HepG2 (cell line): ENCODE results near the gene CYTH1. TPM values are rescaled to one million over a fixed set of nuclear protein-coding genes. Genes with fewer than 3 reads are reported as not detected.

Source experiments
- AHR ChIP-seq: IDR thresholded peaks from 2 replicates; pipeline ENCODE4 v1.6.1; 2018; ENCODE audit warnings: missing genetic modification reagents, missing compliant biosample characterization
- ARID3A ChIP-seq: IDR thresholded peaks from 2 replicates; pipeline ENCODE4 v1.6.1; 2012; ENCODE audit warnings: low read depth, low read length, improper control_type of control experiment
- ARID4A ChIP-seq: sonication (generic); formaldehyde crosslinking; IDR thresholded peaks from 2 replicates; pipeline ENCODE4 v1.5.0; 2020; ENCODE audit warnings: mild to moderate bottlenecking, missing genetic modification reagents, borderline replicate concordance
- CBX5 ChIP-seq: sonication (generic); formaldehyde crosslinking; IDR thresholded peaks from 2 replicates; pipeline ENCODE4 v1.4.0; 2020; ENCODE audit warnings: missing genetic modification reagents, borderline replicate concordance
- DMAP1 ChIP-seq: IDR thresholded peaks from 2 replicates; pipeline ENCODE4 v1.6.1; 2016
- FIP1L1 ChIP-seq: fragments of 200-400 bp; formaldehyde crosslinking; IDR thresholded peaks from 2 replicates; pipeline ENCODE4 v1.6.1; 2018; ENCODE audit warnings: low read depth, mild to moderate bottlenecking, low read length, moderate library complexity, borderline replicate concordance; ENCODE audit not compliant: insufficient read depth
- MIER2 ChIP-seq: IDR thresholded peaks from 2 replicates; pipeline ENCODE4 v1.6.1; 2016; ENCODE audit warnings: missing biosample characterization, missing genetic modification reagents
- NFKB2 ChIP-seq: sonication (generic); formaldehyde crosslinking; IDR thresholded peaks from 2 replicates; pipeline ENCODE4 v1.4.0; 2020; ENCODE audit warnings: missing genetic modification reagents, borderline replicate concordance
- NR3C1 ChIP-seq: sonication (generic); formaldehyde crosslinking; IDR thresholded peaks from 2 replicates; pipeline ENCODE4 v1.4.0; 2020; ENCODE audit warnings: missing genetic modification reagents
- SRSF4 ChIP-seq: fragments of 200-400 bp; formaldehyde crosslinking; IDR thresholded peaks from one replicate; pipeline ENCODE4 v1.6.1; 2018; ENCODE audit warnings: mild to moderate bottlenecking, low read depth, low read length, moderate library complexity; ENCODE audit not compliant: poor library complexity, severe bottlenecking
- TAF1 ChIP-seq: sonication (generic); formaldehyde crosslinking; IDR thresholded peaks from 2 replicates; pipeline ENCODE4 v1.4.0; 2020; ENCODE audit warnings: missing genetic modification reagents
- USF2 ChIP-seq, 2 experiments: sonication (generic) in 1 of 2; formaldehyde crosslinking in 1 of 2; IDR thresholded peaks; 2 replicates each; pipeline versions ENCODE4 v1.5.1 to v1.6.1; 2011 to 2020; ENCODE audit warnings: borderline replicate concordance in 1 of 2, low read depth in 1 of 2, low read length in 1 of 2, mild to moderate bottlenecking in 1 of 2, missing genetic modification reagents in 1 of 2, moderate library complexity in 1 of 2
- ZFP90 ChIP-seq: sonication (generic); formaldehyde crosslinking; IDR thresholded peaks from 2 replicates; pipeline ENCODE4 v1.8.0; 2022; ENCODE audit warnings: missing genetic modification reagents, mild to moderate bottlenecking, inconsistent platforms, borderline replicate concordance
- ZFP91 ChIP-seq: sonication (generic); formaldehyde crosslinking; IDR thresholded peaks from 2 replicates; pipeline ENCODE4 v1.9.0; 2022; ENCODE audit warnings: missing genetic modification reagents, mild to moderate bottlenecking, borderline replicate concordance
- ZNF124 ChIP-seq: sonication (generic); formaldehyde crosslinking; IDR thresholded peaks from 2 replicates; pipeline ENCODE4 v1.4.0; 2020; ENCODE audit warnings: missing genetic modification reagents
- ZNF136 ChIP-seq: sonication (generic); formaldehyde crosslinking; IDR thresholded peaks from 2 replicates; pipeline ENCODE4 v1.8.1; 2022; ENCODE audit warnings: low read depth, mild to moderate bottlenecking, moderate library complexity, missing genetic modification reagents
- ZNF766 ChIP-seq: sonication (generic); formaldehyde crosslinking; IDR thresholded peaks from 2 replicates; pipeline ENCODE4 v1.5.0; 2020; ENCODE audit warnings: missing genetic modification reagents, borderline replicate concordance
- ZNF839 ChIP-seq: sonication (generic); formaldehyde crosslinking; IDR thresholded peaks from 2 replicates; pipeline ENCODE4 v1.4.0; 2020; ENCODE audit warnings: missing genetic modification reagents, mild to moderate bottlenecking, borderline replicate concordance
- polyA plus RNA-seq, 8 experiments: library from polyadenylated mRNA; depleted of rRNA in 3 of 8; stranded (reverse) in 7 of 8; unstranded in 1 of 8; fragments of >200 nt; fragmentation: Illumina TruSeq in 4 of 8; extraction: Trizol in 4 of 8; gene quantifications; 2 replicates each; pipeline versions ENCODE4 v1.2.1 to v1.2.3, GENCODE V29; 2011 to 2016; ENCODE audit warnings: low read depth in 4 of 8, missing spikeins in 1 of 8, mixed read lengths in 1 of 8; ENCODE audit not compliant: insufficient read depth in 1 of 8
- total RNA-seq, 5 experiments: library from RNA; depleted of rRNA; stranded (reverse); fragments of >200 nt; fragmentation: Illumina TruSeq; extraction: Trizol; gene quantifications; 2 replicates each; pipeline ENCODE4 v1.2.3, GENCODE V29; 2016; ENCODE audit warnings: low read depth in 1 of 5

Gene CYTH1
- total and polyA plus RNA-seq, 2 of the 13 experiments (the other 11 are each of a cell fraction or from before 2014, with no cell fraction given) = 20.1 to 48.9 TPM

GRCh38 chr17:78717431-78717980 is 64.6 kb downstream of the CYTH1 start (continued):
- no peak for TF ChIP-seq ZNF136 (CRISPR knock-in tag)
- TF ChIP-seq ZFP90 (CRISPR knock-in tag) = 0 out of 2 replicates have a peak, but pooled peaks have one; percentile 48
- TF ChIP-seq ZNF124 (CRISPR knock-in tag) = peak; percentile 65; the same call in 1 of the 2 replicates
- 0 out of 2 replicates have a peak, but pooled peaks have one; percentile 12 for TF ChIP-seq AHR (CRISPR knock-in tag)
- TF ChIP-seq ZFP91 = peak; percentile 99
- no peak for TF ChIP-seq ZNF839 (CRISPR knock-in tag)
- no peak; the same call in 1 of the 2 replicates for TF ChIP-seq ARID4A
- no peak for TF ChIP-seq SRSF4
- no peak; the same call in 1 of the 2 replicates for TF ChIP-seq ZNF766 (CRISPR knock-in tag)
- TF ChIP-seq MIER2 = no peak
- peak; percentile 8; the same call in 1 of the 2 replicates for TF ChIP-seq DMAP1 (CRISPR knock-in tag)
- TF ChIP-seq NFKB2 (CRISPR knock-in tag) = peak; percentile 13; the same call in 1 of the 2 replicates
- TF ChIP-seq NR3C1 (CRISPR knock-in tag) = no peak
- TF ChIP-seq CBX5 = 0 out of 2 replicates have a peak, but pooled peaks have one; percentile 20
- no peak for TF ChIP-seq USF2 (IDR thresholded peaks at IDR 0.05; ENCODE audit: low read depth, low read length)
- 0 out of 2 replicates have a peak, but pooled peaks have one; percentile 14 for TF ChIP-seq USF2 (CRISPR knock-in tag; IDR thresholded peaks at IDR 0.05; ENCODE audit: borderline replicate concordance)
- TF ChIP-seq TAF1 (CRISPR knock-in tag) = no peak
- peak; percentile 13; the same call in 1 of the 2 replicates for TF ChIP-seq ARID3A
- TF ChIP-seq FIP1L1 = no peak
- TF ChIP-seq, all 625 proteins: peak for 26
